Stimulated activated CD8-positive, alpha-beta memory T cell treated with anti-CD3 and anti-CD28 coated beads, Interleukin-12 subunit alpha, Interleukin-12 subunit beta, amount 100 ng/mL, for 24 hours (primary cell): ENCODE data around the gene NYNRIN.

ENCODE experiments used
- DNase-seq: peaks from one replicate; pipeline ENCODE4 v3.0.0-alpha.2; 2020; ENCODE audit errors: extremely low read depth

NYNRIN gene

GRCh38 chr14:24392325-24393091 lies 6.3 kb upstream of the NYNRIN start:
- no peak for DNase-seq

- no peak for DNase-seq
Measured at GRCh38 chr14:24394275-24394674, 4.5 kb upstream of the NYNRIN start.

GRCh38 chr14:24395609-24396582 lies 2.9 kb upstream of the NYNRIN start:
- no peak for DNase-seq

- no peak for DNase-seq
Measured at GRCh38 chr14:24397639-24398292, 1.0 kb upstream of the NYNRIN start.

- no peak for DNase-seq
Measured at GRCh38 chr14:24398293-24398652, 530 bp upstream of the NYNRIN start.

- DNase-seq = no peak
Measured at GRCh38 chr14:24399447-24399822, 632 bp downstream of the NYNRIN start.

GRCh38 chr14:24399999-24400718 lies 1.4 kb downstream of the NYNRIN start:
- DNase-seq = no peak

GRCh38 chr14:24401810-24402702 lies 3.3 kb downstream of the NYNRIN start:
- no peak for DNase-seq

- no peak for DNase-seq
Measured at GRCh38 chr14:24403294-24403998, 4.6 kb downstream of the NYNRIN start.

- DNase-seq = no peak
Measured at GRCh38 chr14:24404814-24405213, 6.0 kb downstream of the NYNRIN start.

- no peak for DNase-seq
Measured at GRCh38 chr14:24406416-24406815, 7.6 kb downstream of the NYNRIN start.

- no peak for DNase-seq
Measured at GRCh38 chr14:24407608-24408325, 9.0 kb downstream of the NYNRIN start.

GRCh38 chr14:24408764-24409163 lies 10.0 kb downstream of the NYNRIN start:
- no peak for DNase-seq

GRCh38 chr14:24409192-24409591 lies 10.4 kb downstream of the NYNRIN start:
- no peak for DNase-seq

- no peak for DNase-seq
Measured at GRCh38 chr14:24409956-24410355, 11.2 kb downstream of the NYNRIN start.

- DNase-seq = no peak
Measured at GRCh38 chr14:24411443-24412389, 12.9 kb downstream of the NYNRIN start.

- DNase-seq = no peak
Measured at GRCh38 chr14:24414077-24414476, 15.3 kb downstream of the NYNRIN start.

GRCh38 chr14:24414732-24415420 lies 16.1 kb downstream of the NYNRIN start:
- no peak for DNase-seq
